Measurements from ENCODE around the gene MBD5.

GRCh38 chr2:148014616-148015015, 6.3 kb upstream of the MBD5 start:
- TF ChIP-seq CTCF (IDR thresholded peaks at IDR 0.05) (no peak), POLR2A (IDR thresholded peaks at IDR 0.05) (no peak)
